Fibroblast of lung (primary cell): ENCODE measurements around the gene FOSL2. TPM values are rescaled to one million over a fixed set of nuclear protein-coding genes. Genes with fewer than 3 reads are reported as not detected.

Experiments
- DNase-seq, 2 donors: peaks; one replicate each; pipeline versions ENCODE4 v3.0.0 to v3.0.0-alpha.2; 2010; ENCODE audit warnings: low read depth in 2 of 2
- H2AFZ ChIP-seq: 2 replicates; pipeline ENCODE4 v1.5.1; 2012; ENCODE audit warnings: low read length, control low read depth, inconsistent platforms
- H3K27ac ChIP-seq: 2 replicates; pipeline ENCODE4 v1.5.1; 2011; ENCODE audit warnings: low read length, control low read depth; ENCODE audit not compliant: insufficient read depth
- H3K27me3 ChIP-seq: 2 replicates; pipeline ENCODE4 v1.5.1; 2011; ENCODE audit warnings: mild to moderate bottlenecking, low read length; ENCODE audit not compliant: control insufficient read depth, insufficient read depth
- H3K36me3 ChIP-seq: 2 replicates; pipeline ENCODE4 v1.5.1; 2011; ENCODE audit warnings: low read length; ENCODE audit not compliant: control insufficient read depth, insufficient read depth
- H3K4me1 ChIP-seq: 2 replicates; pipeline ENCODE4 v1.5.1; 2011; ENCODE audit warnings: low read length; ENCODE audit not compliant: control insufficient read depth, insufficient read depth; ENCODE audit errors: extremely low read depth
- H3K4me2 ChIP-seq: 2 replicates; pipeline ENCODE4 v1.5.1; 2011; ENCODE audit warnings: low read length, control low read depth; ENCODE audit not compliant: insufficient read depth; ENCODE audit errors: extremely low read depth
- H3K4me3 ChIP-seq, 4 experiments: fragments of 200-600 bp in 1 of 4; sonication (generic) in 1 of 4; replicated peaks in 1 of 4; 2 replicates each; pipeline ENCODE4 v1.5.1; 2011 to 2016; ENCODE audit warnings: low read length in 4 of 4, low read depth in 3 of 4, mild to moderate bottlenecking in 3 of 4, control low read depth in 2 of 4, inconsistent platforms in 1 of 4, mixed read lengths in 1 of 4; ENCODE audit not compliant: insufficient read depth in 1 of 4; ENCODE audit errors: control extremely low read depth in 1 of 4
- H3K79me2 ChIP-seq: 2 replicates; pipeline ENCODE4 v1.5.1; 2012; ENCODE audit warnings: mild to moderate bottlenecking, low read length, inconsistent platforms; ENCODE audit not compliant: control insufficient read depth, insufficient read depth
- H3K9ac ChIP-seq: 2 replicates; pipeline ENCODE4 v1.5.1; 2011; ENCODE audit warnings: mild to moderate bottlenecking, low read length, control low read depth; ENCODE audit not compliant: insufficient read depth
- H3K9me3 ChIP-seq: 2 replicates; pipeline ENCODE4 v1.5.1; 2012; ENCODE audit warnings: low read depth, low read length; ENCODE audit not compliant: control insufficient read depth, insufficient read depth
- H4K20me1 ChIP-seq: 2 replicates; pipeline ENCODE4 v1.5.1; 2011; ENCODE audit warnings: low read length; ENCODE audit not compliant: control insufficient read depth, insufficient read depth; ENCODE audit errors: extremely low read depth
- EZH2 ChIP-seq: IDR thresholded peaks from 2 replicates; pipeline ENCODE4 v1.5.1; 2012; ENCODE audit warnings: low read length, control low read depth, mild to moderate bottlenecking; ENCODE audit errors: missing control alignments
- polyA plus RNA-seq, 2 donors: library from polyadenylated mRNA; depleted of rRNA in 1 of 2; stranded (reverse) in 1 of 2; unstranded in 1 of 2; fragments of >200 nt; gene quantifications; 2 replicates each; pipeline ENCODE4 v1.2.1, GENCODE V29; 2011 to 2012; ENCODE audit warnings: missing spikeins in 1 of 2
- total RNA-seq: library from RNA; depleted of rRNA; stranded (reverse); fragments of >200 nt; gene quantifications from 2 replicates; pipeline ENCODE4 v1.2.1, GENCODE V29; 2014
- TF ChIP-seq, protein P1 (sequence below), 2 donors: IDR thresholded peaks in 1 of 2; conservative IDR thresholded peaks in 1 of 2; 1 replicate in 1 of 2; 2 replicates in 1 of 2; pipeline ENCODE4 v1.5.1; 2011 to 2012; ENCODE audit warnings: low read length in 2 of 2, control low read depth in 1 of 2, inconsistent platforms in 1 of 2, low read depth in 1 of 2, mild to moderate bottlenecking in 1 of 2

The FOSL2 gene
- total and polyA plus RNA-seq, 2 donors (not counting 1 experiment from before 2014, with no cell fraction given): 58.9 to 83.6 TPM

DNA sequence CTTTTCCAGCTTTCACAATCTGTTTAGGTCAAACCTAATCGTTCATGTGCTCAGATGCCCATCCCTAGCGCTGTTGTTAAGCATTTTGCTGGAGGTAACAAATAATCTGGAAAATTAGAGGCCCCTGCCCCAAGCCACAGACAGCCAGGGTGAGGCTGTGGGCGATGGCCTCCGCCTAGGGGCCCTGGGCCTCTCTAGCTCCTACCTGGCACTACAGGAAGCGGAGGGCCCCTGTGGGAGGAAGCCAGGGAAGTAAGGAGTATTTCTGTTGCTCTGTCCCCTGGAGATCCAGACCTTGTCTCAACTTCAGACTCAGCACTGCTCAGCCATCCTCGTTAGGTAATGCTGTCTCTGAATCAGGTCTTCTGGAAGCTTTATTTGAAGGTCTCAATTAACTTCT is 12.4 kb upstream of the FOSL2 start:
- Histone ChIP-seq H3K27ac (no peak overlapping the region), H3K4me1 (no peaks in the 10 kb centered on the region), H3K27me3 (peaks cover 2% of the 10 kb centered on the region), H3K9me3 (no peaks in the 10 kb centered on the region), H3K36me3 (no peaks in the 10 kb centered on the region), H2AFZ (no peak overlapping the region), H3K79me2 (no peaks in the 10 kb centered on the region), H3K4me3 (no peak overlapping the region), H4K20me1 (no peaks in the 10 kb centered on the region), H3K9ac (no peak overlapping the region), H3K4me2 (no peak overlapping the region)
- DNase-seq: no peak
- TF ChIP-seq EZH2: no peak
- TF ChIP-seq, protein P1, sequence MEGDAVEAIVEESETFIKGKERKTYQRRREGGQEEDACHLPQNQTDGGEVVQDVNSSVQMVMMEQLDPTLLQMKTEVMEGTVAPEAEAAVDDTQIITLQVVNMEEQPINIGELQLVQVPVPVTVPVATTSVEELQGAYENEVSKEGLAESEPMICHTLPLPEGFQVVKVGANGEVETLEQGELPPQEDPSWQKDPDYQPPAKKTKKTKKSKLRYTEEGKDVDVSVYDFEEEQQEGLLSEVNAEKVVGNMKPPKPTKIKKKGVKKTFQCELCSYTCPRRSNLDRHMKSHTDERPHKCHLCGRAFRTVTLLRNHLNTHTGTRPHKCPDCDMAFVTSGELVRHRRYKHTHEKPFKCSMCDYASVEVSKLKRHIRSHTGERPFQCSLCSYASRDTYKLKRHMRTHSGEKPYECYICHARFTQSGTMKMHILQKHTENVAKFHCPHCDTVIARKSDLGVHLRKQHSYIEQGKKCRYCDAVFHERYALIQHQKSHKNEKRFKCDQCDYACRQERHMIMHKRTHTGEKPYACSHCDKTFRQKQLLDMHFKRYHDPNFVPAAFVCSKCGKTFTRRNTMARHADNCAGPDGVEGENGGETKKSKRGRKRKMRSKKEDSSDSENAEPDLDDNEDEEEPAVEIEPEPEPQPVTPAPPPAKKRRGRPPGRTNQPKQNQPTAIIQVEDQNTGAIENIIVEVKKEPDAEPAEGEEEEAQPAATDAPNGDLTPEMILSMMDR (conservative IDR thresholded peaks at IDR 0.05 in 1 of 2, IDR thresholded peaks at IDR 0.05 in 1 of 2; ENCODE audit: low read depth in 1 of 2, low read length in 2 of 2): no peak

DNA sequence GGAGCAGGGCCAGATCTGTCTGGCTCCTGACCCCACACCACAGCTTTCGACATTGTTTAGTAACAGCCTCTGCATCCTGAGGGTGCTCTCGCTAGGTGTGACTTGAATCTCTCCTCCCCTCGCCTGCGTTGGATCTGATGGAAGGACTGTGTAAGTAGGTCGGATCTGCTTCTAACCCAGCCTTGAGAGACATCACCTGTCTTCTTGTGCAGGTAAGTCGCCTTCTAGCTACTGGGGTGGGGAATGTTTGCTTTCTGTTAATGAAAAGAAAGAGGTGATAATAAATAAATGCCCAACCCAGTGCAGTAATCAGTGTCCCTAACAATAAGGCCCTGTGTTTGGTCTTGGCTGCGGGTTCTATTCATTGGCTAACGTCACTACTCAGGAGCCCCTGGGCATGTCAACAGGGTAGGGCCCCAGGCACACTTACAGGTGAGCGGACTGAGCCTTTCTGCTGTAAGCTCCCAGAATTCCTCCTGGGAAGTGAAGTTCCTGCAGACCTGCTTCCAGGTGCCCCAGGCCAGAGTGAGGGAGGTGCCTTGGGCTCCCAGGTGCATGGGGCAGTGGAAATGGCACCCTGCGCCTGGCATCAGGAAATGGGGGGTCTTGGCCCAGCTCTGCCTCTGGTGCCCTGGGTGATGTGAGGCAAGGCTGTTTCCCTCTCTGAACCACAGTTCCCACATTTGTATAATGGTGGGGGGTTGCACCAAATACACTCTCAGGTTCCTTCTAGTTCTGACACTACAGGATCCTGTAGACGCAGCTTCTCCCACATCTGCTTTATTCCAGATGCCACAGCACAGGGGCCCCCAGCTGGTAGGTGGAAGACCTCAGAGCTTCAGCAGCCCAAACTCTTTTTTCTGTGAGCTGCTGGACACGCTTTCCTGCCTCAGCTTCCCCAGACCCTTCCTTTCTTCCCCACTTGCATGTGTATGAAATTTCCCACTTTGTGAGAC is 11.2 kb upstream of the FOSL2 start:
- H3K9ac ChIP-seq: no peak overlapping the region
- no peak for DNase-seq
- no peaks in the 10 kb centered on the region for H3K36me3 ChIP-seq
- TF ChIP-seq EZH2: no peak
- TF ChIP-seq, protein P1 (conservative IDR thresholded peaks at IDR 0.05 in 1 of 2, IDR thresholded peaks at IDR 0.05 in 1 of 2; ENCODE audit: low read depth in 1 of 2, low read length in 2 of 2): no peak
- H3K9me3 ChIP-seq: no peaks in the 10 kb centered on the region
- no peaks in the 10 kb centered on the region for H4K20me1 ChIP-seq
- H2AFZ ChIP-seq: no peak overlapping the region
- H3K27ac ChIP-seq: no peak overlapping the region
- peaks cover 2% of the 10 kb centered on the region for H3K27me3 ChIP-seq
- no peaks in the 10 kb centered on the region for H3K4me1 ChIP-seq
- no peak overlapping the region for H3K4me3 ChIP-seq
- no peak overlapping the region for H3K4me2 ChIP-seq
- H3K79me2 ChIP-seq: no peaks in the 10 kb centered on the region

DNA sequence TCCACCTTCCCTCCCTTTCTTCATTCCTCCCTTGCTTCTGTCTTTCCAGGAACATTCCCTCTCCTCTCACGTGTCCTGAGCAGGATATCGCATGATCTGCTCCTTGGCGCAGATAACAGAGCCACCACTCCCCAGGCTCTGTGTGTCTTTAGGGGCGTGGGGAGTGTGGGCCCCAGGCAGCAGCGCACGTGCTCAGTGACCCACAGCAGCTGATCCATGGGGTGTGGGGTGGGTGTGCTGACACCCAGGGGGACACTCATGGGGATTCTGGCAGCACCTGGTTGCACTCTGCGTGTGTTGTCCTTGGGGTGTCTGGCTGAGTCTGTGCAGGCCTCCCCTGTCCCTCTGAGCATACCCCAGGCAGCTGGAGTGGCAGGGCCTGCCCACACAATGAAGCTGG is 9.9 kb upstream of the FOSL2 start:
- Histone ChIP-seq H4K20me1 (no peaks in the 10 kb centered on the region), H2AFZ (no peak overlapping the region), H3K27ac (no peak overlapping the region), H3K4me3 (no peak overlapping the region), H3K27me3 (peaks cover 2% of the 10 kb centered on the region), H3K4me2 (no peak overlapping the region), H3K9me3 (no peaks in the 10 kb centered on the region), H3K9ac (no peak overlapping the region), H3K36me3 (no peaks in the 10 kb centered on the region), H3K4me1 (peaks cover 1% of the 10 kb centered on the region), H3K79me2 (no peaks in the 10 kb centered on the region)
- DNase-seq: no peak
- TF ChIP-seq, protein P1 (conservative IDR thresholded peaks at IDR 0.05 in 1 of 2, IDR thresholded peaks at IDR 0.05 in 1 of 2; ENCODE audit: low read depth in 1 of 2, low read length in 2 of 2): no peak
- TF ChIP-seq EZH2: no peak
